ENCODE measurements around the gene IQCF6.

DNA sequence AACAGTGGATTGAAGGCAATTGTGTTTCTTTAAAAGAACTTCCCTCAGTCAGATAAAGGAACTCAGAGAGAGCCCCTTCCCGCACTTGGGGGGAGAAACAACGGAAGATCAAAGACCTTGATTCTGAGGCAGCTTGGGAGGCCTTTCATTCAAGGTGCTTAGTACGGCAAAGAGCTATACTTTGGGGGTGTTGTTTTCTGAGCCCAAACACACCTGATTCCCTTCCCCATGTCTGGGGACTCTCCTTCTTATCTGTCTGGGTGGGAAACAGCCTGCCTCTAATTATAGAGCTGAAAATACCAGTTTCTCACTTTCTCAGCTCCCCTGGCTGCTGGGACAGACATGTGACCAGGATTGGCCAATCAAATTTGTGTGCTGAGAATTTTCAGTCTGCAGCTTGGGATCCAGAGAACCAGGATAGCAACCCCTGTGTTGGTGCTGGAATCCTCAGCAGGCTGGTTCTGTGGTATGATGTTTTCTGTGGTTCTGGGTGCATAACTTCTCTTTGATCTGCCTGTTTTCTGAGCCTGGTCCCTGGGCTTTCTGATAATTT, 19.4 kb upstream of the IQCF6 start:
- TF ChIP-seq, protein P1, sequence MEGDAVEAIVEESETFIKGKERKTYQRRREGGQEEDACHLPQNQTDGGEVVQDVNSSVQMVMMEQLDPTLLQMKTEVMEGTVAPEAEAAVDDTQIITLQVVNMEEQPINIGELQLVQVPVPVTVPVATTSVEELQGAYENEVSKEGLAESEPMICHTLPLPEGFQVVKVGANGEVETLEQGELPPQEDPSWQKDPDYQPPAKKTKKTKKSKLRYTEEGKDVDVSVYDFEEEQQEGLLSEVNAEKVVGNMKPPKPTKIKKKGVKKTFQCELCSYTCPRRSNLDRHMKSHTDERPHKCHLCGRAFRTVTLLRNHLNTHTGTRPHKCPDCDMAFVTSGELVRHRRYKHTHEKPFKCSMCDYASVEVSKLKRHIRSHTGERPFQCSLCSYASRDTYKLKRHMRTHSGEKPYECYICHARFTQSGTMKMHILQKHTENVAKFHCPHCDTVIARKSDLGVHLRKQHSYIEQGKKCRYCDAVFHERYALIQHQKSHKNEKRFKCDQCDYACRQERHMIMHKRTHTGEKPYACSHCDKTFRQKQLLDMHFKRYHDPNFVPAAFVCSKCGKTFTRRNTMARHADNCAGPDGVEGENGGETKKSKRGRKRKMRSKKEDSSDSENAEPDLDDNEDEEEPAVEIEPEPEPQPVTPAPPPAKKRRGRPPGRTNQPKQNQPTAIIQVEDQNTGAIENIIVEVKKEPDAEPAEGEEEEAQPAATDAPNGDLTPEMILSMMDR (IDR thresholded peaks at IDR 0.05; ENCODE audit: low read depth, low read length): no peak
- TF ChIP-seq MAX (IDR thresholded peaks at IDR 0.05; ENCODE audit: low read depth, low read length): no peak
- TF ChIP-seq POLR2A (IDR thresholded peaks at IDR 0.05; ENCODE audit: extremely low read depth, insufficient read length): no peak

Measured in NB4 (cell line).